Ascending aorta (tissue), 2 donors: ENCODE results near the gene SPRN. TPM values are rescaled to one million over a fixed set of nuclear protein-coding genes. Genes with fewer than 3 reads are reported as not detected.
A peak's percentile ranks its signal among the peaks of the same experiment; 100 is the strongest.

ENCODE experiments used
- DNase-seq, 2 donors: peaks; one replicate each; pipeline ENCODE4 v3.0.0-alpha.2; 2019; ENCODE audit warnings: low spot score in 2 of 2
- H3K27ac ChIP-seq, 2 donors: fragments of 200-600 bp; sonication (generic); one replicate each; pipeline ENCODE4 v1.5.1; 2016 to 2017; ENCODE audit warnings: mild to moderate bottlenecking in 1 of 2
- H3K27me3 ChIP-seq: fragments of 200-600 bp; sonication (generic); one replicate; pipeline ENCODE4 v1.5.1; 2017
- H3K36me3 ChIP-seq, 2 donors: fragments of 200-600 bp; sonication (generic); one replicate each; pipeline ENCODE4 v1.5.1; 2016
- H3K4me1 ChIP-seq, 2 donors: fragments of 200-600 bp; sonication (generic); one replicate each; pipeline ENCODE4 v1.5.1; 2016 to 2017; ENCODE audit warnings: mild to moderate bottlenecking in 1 of 2
- H3K4me3 ChIP-seq, 2 donors: fragments of 200-600 bp; sonication (generic); one replicate each; pipeline ENCODE4 v1.5.1; 2016 to 2017; ENCODE audit warnings: mild to moderate bottlenecking in 1 of 2
- H3K9me3 ChIP-seq, 2 donors: fragments of 200-600 bp; sonication (generic); one replicate each; pipeline ENCODE4 v1.5.1; 2016
- CTCF ChIP-seq, 3 experiments: fragments of 200-600 bp in 2 of 3; fragments of 450-650 bp in 1 of 3; sonication (generic) in 2 of 3; IDR thresholded peaks; one replicate each; pipeline ENCODE4 v1.5.1; 2016 to 2019; ENCODE audit warnings: antibody characterized with exemption in 3 of 3, mild to moderate bottlenecking in 1 of 3, moderate library complexity in 1 of 3
- intact Hi-C: fragments of 100-400 bp; cut with DNase I; formaldehyde crosslinking; loops from one replicate; pipeline ENCODE4 v1.15.1; 2023
- total RNA-seq: library from RNA; depleted of rRNA; stranded (reverse); fragments of >200 nt; gene quantifications from one replicate; pipeline ENCODE4 v1.1.0, GENCODE V29; 2016

SPRN gene
- total RNA-seq, 1 donor from 2014 or later = not detected

- Histone ChIP-seq H3K9me3 (peaks cover 38 to 43% of the 10 kb centered on the region in 2 donors), H3K4me3 (no peak overlapping the region), H3K4me1 (no peaks in the 10 kb centered on the region), H3K27ac (no peak overlapping the region), H3K36me3 (no peaks in the 10 kb centered on the region), H3K27me3 (no peaks in the 10 kb centered on the region)
- DNase-seq = no peak
- intact Hi-C loops = no loop called here
- TF ChIP-seq CTCF (IDR thresholded peaks at IDR 0.05) = no peak
These were observed 22.6 kb upstream of the SPRN start for GRCh38 chr10:133446979-133447378.

GRCh38 chr10:133445751-133446708 lies 21.6 kb upstream of the SPRN start:
- H3K9me3 ChIP-seq = peaks cover 38 to 43% of the 10 kb centered on the region in 2 donors
- H3K4me3 ChIP-seq = no peak overlapping the region
- H3K27ac ChIP-seq = no peak overlapping the region
- no peak for TF ChIP-seq CTCF (IDR thresholded peaks at IDR 0.05)
- no peaks in the 10 kb centered on the region for H3K27me3 ChIP-seq
- H3K4me1 ChIP-seq = no peaks in the 10 kb centered on the region
- intact Hi-C loops = no loop called here
- H3K36me3 ChIP-seq = no peaks in the 10 kb centered on the region
- peak in 1 of 2 donors; percentile 53 for DNase-seq

GRCh38 chr10:133445268-133445732 lies 20.9 kb upstream of the SPRN start:
- Histone ChIP-seq H3K4me3 (no peak overlapping the region), H3K4me1 (no peaks in the 10 kb centered on the region), H3K27ac (no peak overlapping the region), H3K36me3 (no peaks in the 10 kb centered on the region), H3K27me3 (no peaks in the 10 kb centered on the region), H3K9me3 (peaks cover 38 to 43% of the 10 kb centered on the region in 2 donors)
- peak in 1 of 2 donors; percentile 60 for DNase-seq
- intact Hi-C loops = no loop called here
- TF ChIP-seq CTCF (IDR thresholded peaks at IDR 0.05) = no peak

- no peak for TF ChIP-seq CTCF (IDR thresholded peaks at IDR 0.05)
- Histone ChIP-seq H3K27me3 (no peaks in the 10 kb centered on the region), H3K36me3 (no peaks in the 10 kb centered on the region), H3K27ac (no peak overlapping the region), H3K9me3 (peaks cover 38 to 43% of the 10 kb centered on the region in 2 donors), H3K4me3 (no peak overlapping the region), H3K4me1 (no peaks in the 10 kb centered on the region)
- intact Hi-C loops = no loop called here
- no peak for DNase-seq
These were observed 20.2 kb upstream of the SPRN start for GRCh38 chr10:133444342-133445267.
